Thyroid gland (tissue), 4 donors: ENCODE data around the gene ELFN1.

ENCODE experiments used
- CTCF ChIP-seq, 6 experiments: fragments of 200-600 bp in 3 of 6; fragments of 450-650 bp in 3 of 6; sonication (generic) in 3 of 6; IDR thresholded peaks; one replicate each; pipeline ENCODE4 v1.5.1; 2016 to 2019; ENCODE audit warnings: antibody characterized with exemption in 6 of 6, mild to moderate bottlenecking in 2 of 6, inconsistent platforms in 1 of 6, moderate library complexity in 1 of 6
- POLR2A ChIP-seq, 2 donors: fragments of 450-650 bp; IDR thresholded peaks; one replicate each; pipeline ENCODE4 v1.6.1; 2017; ENCODE audit warnings: antibody characterized with exemption in 2 of 2, mild to moderate bottlenecking in 2 of 2, moderate library complexity in 1 of 2

GRCh38 chr7:1678081-1678543 lies 8.0 kb downstream of the ELFN1 start:
- TF ChIP-seq CTCF (IDR thresholded peaks at IDR 0.05): no peak
- TF ChIP-seq POLR2A (IDR thresholded peaks at IDR 0.05): no peak
